ENCODE results near the gene HHAT. TPM values are rescaled to one million over a fixed set of nuclear protein-coding genes. Genes with fewer than 3 reads are reported as not detected.

HHAT gene
- polyA plus RNA-seq, 3 donors = 1.1 to 1.6 (median 1.5) TPM

DNA sequence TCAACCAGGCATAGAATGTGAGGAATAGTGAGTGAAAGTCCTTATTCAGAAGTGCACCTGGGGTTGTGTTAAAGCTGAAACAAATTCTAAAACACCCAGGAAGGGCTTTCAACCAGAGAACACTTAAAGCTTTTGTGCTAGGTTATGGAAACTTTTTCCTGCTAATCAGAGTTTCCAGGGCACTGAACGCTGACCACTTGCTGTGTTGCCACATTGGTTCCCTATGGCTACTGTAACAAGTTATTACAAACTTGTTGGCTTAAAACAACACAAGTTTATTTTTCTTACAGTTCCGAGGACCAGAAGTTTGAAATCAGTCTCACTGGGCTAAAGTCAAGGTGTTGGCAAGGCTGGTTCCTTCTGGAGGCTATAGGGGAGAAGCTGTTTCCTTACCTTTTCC, 300.6 kb downstream of the HHAT start:
- TF ChIP-seq CTCF (IDR thresholded peaks at IDR 0.05) = no peak
- H3K27ac ChIP-seq (ENCODE audit: low read depth in 1 of 2, low read length in 2 of 2) = no peak overlapping the region
- peaks cover 0 to 2% (median 0%) of the 10 kb centered on the region in 3 donors for H3K27me3 Mint-ChIP-seq (ENCODE audit: low read depth in 3 of 3)
- no peak overlapping the region for H3K4me3 ChIP-seq (replicated peaks in 1 of 3; ENCODE audit: low read depth in 2 of 3, low read length in 3 of 3)
- no peaks in the 10 kb centered on the region for H3K4me1 Mint-ChIP-seq
- no peaks in the 10 kb centered on the region for H3K27me3 ChIP-seq (ENCODE audit: control insufficient read depth in 2 of 2, insufficient read depth in 2 of 2, low read length in 2 of 2)
- intact Hi-C loops (cut with micrococcal nuclease) = no loop called here
- H3K9me3 Mint-ChIP-seq = peaks cover 0 to 7% (median 2%) of the 10 kb centered on the region in 7 donors
- no peak overlapping the region for H2AFZ ChIP-seq (ENCODE audit: insufficient read depth, low read depth, low read length, poor library complexity, severe bottlenecking)
- no peak overlapping the region for H3K27ac Mint-ChIP-seq
- no peaks in the 10 kb centered on the region for H3K79me2 ChIP-seq (ENCODE audit: insufficient read depth, low read length)
- no peaks in the 10 kb centered on the region for H4K20me1 ChIP-seq (ENCODE audit: insufficient read depth, low read length)
- H3K4me1 ChIP-seq (ENCODE audit: control insufficient read depth in 1 of 2, insufficient read depth in 2 of 2, low read length in 2 of 2) = no peaks in the 10 kb centered on the region
- no peak for DNase-seq
- H3K9ac ChIP-seq (ENCODE audit: insufficient read depth, low read length, poor library complexity, severe bottlenecking) = no peak overlapping the region
- no peaks in the 10 kb centered on the region for H3K36me3 ChIP-seq (replicated peaks in 1 of 2; ENCODE audit: control insufficient read depth in 1 of 2, insufficient read depth in 2 of 2, low read length in 2 of 2)
- no peaks in the 10 kb centered on the region for H3K9me3 ChIP-seq (replicated peaks in 1 of 2; ENCODE audit: control insufficient read depth in 1 of 2, insufficient read depth in 1 of 2, low read length in 2 of 2)
- no peaks in the 10 kb centered on the region for H3K36me3 Mint-ChIP-seq
- no peak overlapping the region for H3K4me3 Mint-ChIP-seq
- no CpG with 5 or more reads among the region's 2 CpGs for WGBS (ENCODE audit: insufficient coverage)
- no peak overlapping the region for H3K4me2 ChIP-seq (replicated peaks; ENCODE audit: extremely low read depth, low read length, poor library complexity, severe bottlenecking)

DNA sequence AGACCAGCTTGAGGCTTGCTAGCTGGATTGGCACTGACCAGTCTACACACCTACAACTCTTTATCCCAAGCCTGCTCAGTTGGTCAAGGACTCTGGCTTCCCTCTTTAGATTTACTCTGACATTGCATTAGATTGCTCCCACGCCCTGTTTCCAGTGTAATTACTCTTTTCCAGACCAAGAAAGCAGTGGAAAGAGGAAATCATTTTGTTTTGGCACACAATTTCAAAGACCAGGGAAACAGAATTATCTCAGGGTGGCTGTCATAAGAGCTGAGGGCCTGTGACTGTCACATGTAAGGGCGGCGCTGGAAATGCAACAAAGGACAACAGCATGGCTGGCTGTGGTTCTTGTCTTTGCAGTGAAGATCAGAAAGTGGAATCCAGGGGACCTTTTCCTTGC, 302.7 kb downstream of the HHAT start:
- H3K27ac Mint-ChIP-seq = no peak overlapping the region
- H4K20me1 ChIP-seq (ENCODE audit: insufficient read depth, low read length) = no peaks in the 10 kb centered on the region
- no peak overlapping the region for H3K4me3 ChIP-seq (replicated peaks in 1 of 3; ENCODE audit: low read depth in 2 of 3, low read length in 3 of 3)
- H3K9me3 Mint-ChIP-seq = peaks cover 0 to 5% (median 2%) of the 10 kb centered on the region in 7 donors
- H2AFZ ChIP-seq (ENCODE audit: insufficient read depth, low read depth, low read length, poor library complexity, severe bottlenecking) = no peak overlapping the region
- no peaks in the 10 kb centered on the region for H3K4me1 ChIP-seq (ENCODE audit: control insufficient read depth in 1 of 2, insufficient read depth in 2 of 2, low read length in 2 of 2)
- no peaks in the 10 kb centered on the region for H3K27me3 ChIP-seq (ENCODE audit: control insufficient read depth in 2 of 2, insufficient read depth in 2 of 2, low read length in 2 of 2)
- H3K27me3 Mint-ChIP-seq (ENCODE audit: low read depth in 3 of 3) = peaks cover 0 to 2% (median 0%) of the 10 kb centered on the region in 3 donors
- WGBS (ENCODE audit: insufficient coverage) = 89% methylated on average over 3 of the region's 3 CpGs
- no peak for TF ChIP-seq CTCF (IDR thresholded peaks at IDR 0.05)
- intact Hi-C loops (cut with micrococcal nuclease) = no loop called here
- no peaks in the 10 kb centered on the region for H3K4me1 Mint-ChIP-seq
- H3K4me2 ChIP-seq (replicated peaks; ENCODE audit: extremely low read depth, low read length, poor library complexity, severe bottlenecking) = no peak overlapping the region
- H3K36me3 ChIP-seq (replicated peaks in 1 of 2; ENCODE audit: control insufficient read depth in 1 of 2, insufficient read depth in 2 of 2, low read length in 2 of 2) = no peaks in the 10 kb centered on the region
- no peak for DNase-seq
- H3K36me3 Mint-ChIP-seq = no peaks in the 10 kb centered on the region
- no peak overlapping the region for H3K9ac ChIP-seq (ENCODE audit: insufficient read depth, low read length, poor library complexity, severe bottlenecking)
- no peak overlapping the region for H3K4me3 Mint-ChIP-seq
- no peaks in the 10 kb centered on the region for H3K9me3 ChIP-seq (replicated peaks in 1 of 2; ENCODE audit: control insufficient read depth in 1 of 2, insufficient read depth in 1 of 2, low read length in 2 of 2)
- no peak overlapping the region for H3K27ac ChIP-seq (ENCODE audit: low read depth in 1 of 2, low read length in 2 of 2)
- H3K79me2 ChIP-seq (ENCODE audit: insufficient read depth, low read length) = no peaks in the 10 kb centered on the region
